K562 (cell line): ENCODE results near the gene BMI1. TPM values are rescaled to one million over a fixed set of nuclear protein-coding genes. Genes with fewer than 3 reads are reported as not detected.
A peak's percentile ranks its signal among the peaks of the same experiment; 100 is the strongest.

ENCODE experiments used
- CHD2 ChIP-seq: IDR thresholded peaks from 2 replicates; pipeline ENCODE4 v1.6.1; 2011; ENCODE audit warnings: low read depth, low read length
- CTCF ChIP-seq, 3 experiments: IDR thresholded peaks in 2 of 3; conservative IDR thresholded peaks in 1 of 3; 2 replicates each; pipeline ENCODE4 v1.5.1; 2011 to 2012; ENCODE audit warnings: low read length in 3 of 3, mild to moderate bottlenecking in 3 of 3, control low read depth in 2 of 3, improper control_type of control experiment in 1 of 3, inconsistent platforms in 1 of 3, low read depth in 1 of 3, mixed read lengths in 1 of 3, moderate library complexity in 1 of 3; ENCODE audit not compliant: insufficient read depth in 2 of 3
- ETV1 ChIP-seq: fragments of 450-650 bp; conservative IDR thresholded peaks from 2 replicates; pipeline ENCODE4 v1.6.1; 2016; ENCODE audit warnings: missing genetic modification characterization, control low read depth, low read depth, missing compliant biosample characterization
- HDAC1 ChIP-seq, 2 experiments: fragments of 450-650 bp; IDR thresholded peaks; 2 replicates each; pipeline ENCODE4 v1.6.1; 2016 to 2017; ENCODE audit warnings: inconsistent platforms in 1 of 2, mild to moderate bottlenecking in 1 of 2, moderate library complexity in 1 of 2
- HMG20A ChIP-seq: fragments of 450-650 bp; formaldehyde crosslinking; conservative IDR thresholded peaks from 2 replicates; pipeline ENCODE4 v1.4.0; 2020; ENCODE audit warnings: mild to moderate bottlenecking, mixed read lengths
- POLR3A ChIP-seq: IDR thresholded peaks from 2 replicates; pipeline ENCODE4 v1.6.1; 2011; ENCODE audit warnings: borderline replicate concordance, mild to moderate bottlenecking, moderate library complexity; ENCODE audit not compliant: insufficient read length, insufficient read depth; ENCODE audit errors: extremely low read depth
- RHOXF2B ChIP-seq: fragments of 250-450 bp; sonication (Bioruptor Pico); conservative IDR thresholded peaks from 2 replicates; pipeline ENCODE4 v1.5.1; 2021
- SMAD4 ChIP-seq: fragments of 250-450 bp; sonication (Bioruptor Pico); conservative IDR thresholded peaks from 2 replicates; pipeline ENCODE4 v1.8.0; 2021; ENCODE audit warnings: inconsistent platforms, mild to moderate bottlenecking, moderate library complexity
- SREBF1 ChIP-seq: fragments of 150-350 bp; IDR thresholded peaks from 2 replicates; pipeline ENCODE4 v1.6.1; 2014; ENCODE audit warnings: antibody characterized with exemption, low read depth, low read length, borderline replicate concordance
- TAF9B ChIP-seq: fragments of 450-650 bp; IDR thresholded peaks from 2 replicates; pipeline ENCODE4 v1.6.1; 2018; ENCODE audit warnings: mild to moderate bottlenecking; ENCODE audit not compliant: partially characterized antibody
- TAL1 ChIP-seq: fragments of 450-650 bp; IDR thresholded peaks from 2 replicates; pipeline ENCODE4 v1.6.1; 2016; ENCODE audit warnings: mild to moderate bottlenecking
- ZBED1 ChIP-seq: IDR thresholded peaks from 2 replicates; pipeline ENCODE4 v1.6.1; 2014
- ZFX ChIP-seq: sonication (generic); formaldehyde crosslinking; IDR thresholded peaks from 2 replicates; pipeline ENCODE4 v1.8.0; 2022; ENCODE audit warnings: mild to moderate bottlenecking, missing genetic modification reagents, moderate library complexity
- ZNF175 ChIP-seq: fragments of 200-800 bp; sonication (Bioruptor generic); IDR thresholded peaks from 2 replicates; pipeline ENCODE4 v1.6.1; 2016; ENCODE audit warnings: low read depth, mild to moderate bottlenecking, missing genetic modification characterization, missing compliant biosample characterization
- ZNF79 ChIP-seq: fragments of 250-450 bp; sonication (Bioruptor Pico); IDR thresholded peaks from 2 replicates; pipeline ENCODE4 v1.4.0; 2020; ENCODE audit warnings: low read depth, mild to moderate bottlenecking, moderate library complexity
- polyA plus RNA-seq, 8 experiments: library from polyadenylated mRNA; depleted of rRNA in 4 of 8; stranded (reverse) in 5 of 8; unstranded in 3 of 8; fragments of >200 nt; fragmentation: Nextera tagmentation in 2 of 8; fragmentation: Illumina TruSeq in 1 of 8; extraction: Ambion mirVana in 2 of 8; extraction: Trizol in 1 of 8; gene quantifications; 2 replicates each; pipeline versions ENCODE4 v1.2.1 to v1.2.3, GENCODE V29; 2011 to 2014; ENCODE audit warnings: inconsistent platforms in 1 of 8, missing spikeins in 1 of 8
- total RNA-seq, 7 experiments: library from RNA; depleted of rRNA in 6 of 7; stranded (reverse); fragments of >200 nt in 6 of 7; fragmentation: Illumina TruSeq in 2 of 7; extraction: Trizol in 2 of 7; gene quantifications; 2 replicates each; pipeline versions ENCODE4 v1.2.1 to v1.2.3, GENCODE V29; 2011 to 2021; ENCODE audit warnings: low replicate concordance in 1 of 7
- TF ChIP-seq, protein P1 (sequence below): IDR thresholded peaks from 2 replicates; pipeline ENCODE4 v1.6.1; 2012; ENCODE audit warnings: low read depth, low read length, improper control_type of control experiment, borderline replicate concordance
- TF ChIP-seq, protein P2 (sequence below): fragments of 450-650 bp; IDR thresholded peaks from one replicate; pipeline ENCODE4 v1.6.1; 2018; ENCODE audit warnings: mild to moderate bottlenecking, moderate library complexity; ENCODE audit not compliant: partially characterized antibody
- TF ChIP-seq, protein P3 (sequence below): IDR thresholded peaks from 3 replicates; pipeline ENCODE4 v1.6.1; 2011; ENCODE audit warnings: borderline replicate concordance, mild to moderate bottlenecking; ENCODE audit not compliant: insufficient read length, insufficient read depth
- TF ChIP-seq, protein P4 (sequence below): fragments of 450-650 bp; IDR thresholded peaks from 2 replicates; pipeline ENCODE4 v1.6.1; 2017; ENCODE audit warnings: antibody characterized with exemption

BMI1 gene
- total and polyA plus RNA-seq, 9 of the 15 experiments (the other 6 are each of a cell fraction or from before 2014, with no cell fraction given): 21.4 to 103 (median 70.8) TPM

- TF ChIP-seq CTCF (IDR thresholded peaks at IDR 0.05 in 2 of 3, conservative IDR thresholded peaks at IDR 0.05 in 1 of 3; ENCODE audit: insufficient read depth in 2 of 3, low read depth in 1 of 3, low read length in 3 of 3) (0 out of 6 replicates have a peak, but pooled peaks of 1 of the 3 experiments have one; percentile 14), TAL1 (no peak), ETV1 (tag) (0 out of 2 replicates have a peak, but pooled peaks have one; percentile 9), ZNF79 (CRISPR knock-in tag) (no peak), POLR3A (no peak), HMG20A (CRISPR knock-in tag) (no peak), ZFX (CRISPR knock-in tag) (no peak), RHOXF2B (no peak), ZBED1 (no peak), TAF9B (no peak), SREBF1 (no peak), HDAC1 (IDR thresholded peaks at IDR 0.05) (0 out of 4 replicates have a peak, but pooled peaks of 1 of the 2 experiments have one; percentile 54), ZNF175 (CRISPR knock-in tag) (no peak), CHD2 (no peak), SMAD4 (CRISPR knock-in tag) (no peak)
- TF ChIP-seq, protein P1, sequence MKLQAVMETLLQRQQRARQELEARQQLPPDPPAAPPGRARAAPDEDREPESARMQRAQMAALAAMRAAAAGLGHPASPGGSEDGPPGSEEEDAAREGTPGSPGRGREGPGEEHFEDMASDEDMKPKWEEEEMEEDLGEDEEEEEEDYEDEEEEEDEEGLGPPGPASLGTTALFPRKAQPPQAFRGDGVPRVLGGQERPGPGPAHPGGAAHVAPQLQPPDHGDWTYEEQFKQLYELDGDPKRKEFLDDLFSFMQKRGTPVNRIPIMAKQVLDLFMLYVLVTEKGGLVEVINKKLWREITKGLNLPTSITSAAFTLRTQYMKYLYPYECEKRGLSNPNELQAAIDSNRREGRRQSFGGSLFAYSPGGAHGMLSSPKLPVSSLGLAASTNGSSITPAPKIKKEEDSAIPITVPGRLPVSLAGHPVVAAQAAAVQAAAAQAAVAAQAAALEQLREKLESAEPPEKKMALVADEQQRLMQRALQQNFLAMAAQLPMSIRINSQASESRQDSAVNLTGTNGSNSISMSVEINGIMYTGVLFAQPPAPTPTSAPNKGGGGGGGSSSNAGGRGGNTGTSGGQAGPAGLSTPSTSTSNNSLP: no peak
- TF ChIP-seq, protein P2, sequence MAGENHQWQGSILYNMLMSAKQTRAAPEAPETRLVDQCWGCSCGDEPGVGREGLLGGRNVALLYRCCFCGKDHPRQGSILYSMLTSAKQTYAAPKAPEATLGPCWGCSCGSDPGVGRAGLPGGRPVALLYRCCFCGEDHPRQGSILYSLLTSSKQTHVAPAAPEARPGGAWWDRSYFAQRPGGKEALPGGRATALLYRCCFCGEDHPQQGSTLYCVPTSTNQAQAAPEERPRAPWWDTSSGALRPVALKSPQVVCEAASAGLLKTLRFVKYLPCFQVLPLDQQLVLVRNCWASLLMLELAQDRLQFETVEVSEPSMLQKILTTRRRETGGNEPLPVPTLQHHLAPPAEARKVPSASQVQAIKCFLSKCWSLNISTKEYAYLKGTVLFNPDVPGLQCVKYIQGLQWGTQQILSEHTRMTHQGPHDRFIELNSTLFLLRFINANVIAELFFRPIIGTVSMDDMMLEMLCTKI: no peak
- TF ChIP-seq, protein P3, sequence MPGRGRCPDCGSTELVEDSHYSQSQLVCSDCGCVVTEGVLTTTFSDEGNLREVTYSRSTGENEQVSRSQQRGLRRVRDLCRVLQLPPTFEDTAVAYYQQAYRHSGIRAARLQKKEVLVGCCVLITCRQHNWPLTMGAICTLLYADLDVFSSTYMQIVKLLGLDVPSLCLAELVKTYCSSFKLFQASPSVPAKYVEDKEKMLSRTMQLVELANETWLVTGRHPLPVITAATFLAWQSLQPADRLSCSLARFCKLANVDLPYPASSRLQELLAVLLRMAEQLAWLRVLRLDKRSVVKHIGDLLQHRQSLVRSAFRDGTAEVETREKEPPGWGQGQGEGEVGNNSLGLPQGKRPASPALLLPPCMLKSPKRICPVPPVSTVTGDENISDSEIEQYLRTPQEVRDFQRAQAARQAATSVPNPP: no peak
- TF ChIP-seq, protein P4, sequence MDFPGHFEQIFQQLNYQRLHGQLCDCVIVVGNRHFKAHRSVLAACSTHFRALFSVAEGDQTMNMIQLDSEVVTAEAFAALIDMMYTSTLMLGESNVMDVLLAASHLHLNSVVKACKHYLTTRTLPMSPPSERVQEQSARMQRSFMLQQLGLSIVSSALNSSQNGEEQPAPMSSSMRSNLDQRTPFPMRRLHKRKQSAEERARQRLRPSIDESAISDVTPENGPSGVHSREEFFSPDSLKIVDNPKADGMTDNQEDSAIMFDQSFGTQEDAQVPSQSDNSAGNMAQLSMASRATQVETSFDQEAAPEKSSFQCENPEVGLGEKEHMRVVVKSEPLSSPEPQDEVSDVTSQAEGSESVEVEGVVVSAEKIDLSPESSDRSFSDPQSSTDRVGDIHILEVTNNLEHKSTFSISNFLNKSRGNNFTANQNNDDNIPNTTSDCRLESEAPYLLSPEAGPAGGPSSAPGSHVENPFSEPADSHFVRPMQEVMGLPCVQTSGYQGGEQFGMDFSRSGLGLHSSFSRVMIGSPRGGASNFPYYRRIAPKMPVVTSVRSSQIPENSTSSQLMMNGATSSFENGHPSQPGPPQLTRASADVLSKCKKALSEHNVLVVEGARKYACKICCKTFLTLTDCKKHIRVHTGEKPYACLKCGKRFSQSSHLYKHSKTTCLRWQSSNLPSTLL: no peak
These were observed 20.5 kb downstream of the BMI1 start (continued) for GRCh38 chr10:22341190-22341925.
